ENCODE measurements around the gene CAMTA1. TPM values are rescaled to one million over a fixed set of nuclear protein-coding genes. Genes with fewer than 3 reads are reported as not detected.

The CAMTA1 gene
- total and polyA plus RNA-seq, 9 of the 15 experiments (the other 6 are each of a cell fraction or from before 2014, with no cell fraction given), result 43.9 to 161 (median 65.9) TPM

DNA sequence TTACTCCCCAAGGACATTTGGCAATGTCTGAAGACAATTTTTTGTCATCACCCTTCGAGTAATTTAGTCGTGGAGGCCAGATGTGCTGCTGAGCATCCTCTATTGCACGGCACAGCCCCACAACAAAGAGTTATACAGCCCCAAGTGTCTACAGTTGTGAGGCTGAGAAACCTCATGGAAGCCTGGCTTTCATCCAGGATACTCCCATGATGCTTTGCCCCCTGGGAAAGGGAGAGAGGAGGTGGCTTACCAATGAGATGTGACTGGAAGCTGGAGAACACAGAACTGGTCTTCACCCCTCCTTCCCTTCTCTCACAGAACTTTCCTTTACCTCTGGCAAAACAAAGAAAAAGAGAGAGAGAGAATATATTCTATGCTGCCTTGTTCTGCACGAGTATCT lies 834.9 kb downstream of the CAMTA1 start:
- FAIRE-seq (no peak), ATAC-seq (no peak), DNase-seq (ENCODE audit: extremely low read depth in 1 of 4, low spot score in 3 of 4) (no peak)
- Histone ChIP-seq H4K20me1 (replicated peaks; ENCODE audit: control insufficient read depth, insufficient read depth, low read length) (peaks cover 5% of the 10 kb centered on the region), H3K9me1 (ENCODE audit: control insufficient read depth, insufficient read depth, low read length) (no peaks in the 10 kb centered on the region), H3K9ac (ENCODE audit: insufficient read depth in 1 of 2, low read depth in 2 of 2, low read length in 2 of 2) (no peak overlapping the region), H3K4me3 (no peak overlapping the region), H3K79me2 (ENCODE audit: control insufficient read depth, insufficient read depth, low read length) (no peaks in the 10 kb centered on the region), H3K4me2 (ENCODE audit: insufficient read depth, low read length) (no peak overlapping the region), H3K4me1 (replicated peaks in 1 of 2; ENCODE audit: control insufficient read depth in 2 of 2, insufficient read depth in 2 of 2, low read length in 2 of 2) (no peaks in the 10 kb centered on the region), H2AFZ (ENCODE audit: low read depth, low read length) (no peak overlapping the region), H3K27me3 (ENCODE audit: control insufficient read depth in 2 of 2, insufficient read depth in 2 of 2, low read length in 2 of 2) (peaks cover 9 to 36% of the 10 kb centered on the region in 2 experiments; a peak in 4 of 5 replicates), H3K36me3 (ENCODE audit: control insufficient read depth, insufficient read depth, low read length) (no peaks in the 10 kb centered on the region), H3K9me3 (replicated peaks; ENCODE audit: control insufficient read depth, insufficient read depth, low read depth, low read length) (no peaks in the 10 kb centered on the region), H3K27ac (ENCODE audit: extremely low read depth, low read depth, low read length) (no peak overlapping the region)
- ChIA-PET POLR2A (interaction anchor here (1.1 kb wide), 1 partner anchor 11 kb away, joined by 3 read pairs; no protein-coding TSS in a partner anchor), CTCF (ENCODE audit: low intra/inter-chr PET ratio) (interaction anchor here (0.6 kb wide), 2 partner anchors 466 to 1729 kb away, joined by 3 read pairs; no protein-coding TSS in a partner anchor)
- BruUV-seq (replicated peaks), result no TSS peak
- TF ChIP-seq CC2D1A (IDR thresholded peaks at IDR 0.05) (no peak), FOXJ3 (CRISPR knock-in tag; IDR thresholded peaks at IDR 0.05) (no peak), ZNF766 (CRISPR knock-in tag; conservative IDR thresholded peaks at IDR 0.05) (0 out of 2 replicates have a peak, but pooled peaks have one; percentile 35), ZNF431 (CRISPR knock-in tag; IDR thresholded peaks at IDR 0.05) (no peak), ZNF253 (CRISPR knock-in tag; conservative IDR thresholded peaks at IDR 0.05) (no peak), NR2F6 (CRISPR knock-in tag; IDR thresholded peaks at IDR 0.05) (no peak), ZNF324 (CRISPR knock-in tag; IDR thresholded peaks at IDR 0.05) (no peak)
- TF ChIP-seq, protein P1, sequence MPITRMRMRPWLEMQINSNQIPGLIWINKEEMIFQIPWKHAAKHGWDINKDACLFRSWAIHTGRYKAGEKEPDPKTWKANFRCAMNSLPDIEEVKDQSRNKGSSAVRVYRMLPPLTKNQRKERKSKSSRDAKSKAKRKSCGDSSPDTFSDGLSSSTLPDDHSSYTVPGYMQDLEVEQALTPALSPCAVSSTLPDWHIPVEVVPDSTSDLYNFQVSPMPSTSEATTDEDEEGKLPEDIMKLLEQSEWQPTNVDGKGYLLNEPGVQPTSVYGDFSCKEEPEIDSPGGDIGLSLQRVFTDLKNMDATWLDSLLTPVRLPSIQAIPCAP (CRISPR knock-in tag; IDR thresholded peaks at IDR 0.05; ENCODE audit: borderline replicate concordance), result no peak
- TF ChIP-seq, protein P2, sequence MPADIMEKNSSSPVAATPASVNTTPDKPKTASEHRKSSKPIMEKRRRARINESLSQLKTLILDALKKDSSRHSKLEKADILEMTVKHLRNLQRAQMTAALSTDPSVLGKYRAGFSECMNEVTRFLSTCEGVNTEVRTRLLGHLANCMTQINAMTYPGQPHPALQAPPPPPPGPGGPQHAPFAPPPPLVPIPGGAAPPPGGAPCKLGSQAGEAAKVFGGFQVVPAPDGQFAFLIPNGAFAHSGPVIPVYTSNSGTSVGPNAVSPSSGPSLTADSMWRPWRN (IDR thresholded peaks at IDR 0.05; ENCODE audit: low read depth), result no peak
- in situ Hi-C loops (cut with MboI), result no loop called here
- intact Hi-C loops (cut with micrococcal nuclease), result no loop called here
- WGBS (ENCODE audit: insufficient coverage, low coverage, missing lambda C conversion rate), result 0% methylated on average over 4 of the region's 4 CpGs
